H9 (cell line): ENCODE results near the gene TMEM54. TPM values are rescaled to one million over a fixed set of nuclear protein-coding genes. Genes with fewer than 3 reads are reported as not detected.

Experiments
- DNase-seq: peaks from one replicate; pipeline ENCODE4 v3.0.0-alpha.2; 2017
- H2AFZ ChIP-seq: one replicate; pipeline ENCODE4 v1.6.1; 2013; ENCODE audit warnings: mild to moderate bottlenecking, low read length, control low read depth, moderate library complexity
- H2AK5ac ChIP-seq: 2 replicates; pipeline ENCODE4 v1.6.1; 2013; ENCODE audit warnings: low read length, control low read depth, mixed read lengths; ENCODE audit not compliant: insufficient read length
- H2BK120ac ChIP-seq: one replicate; pipeline ENCODE4 v1.6.1; 2013; ENCODE audit warnings: low read depth, mild to moderate bottlenecking, low read length, control low read depth, inconsistent platforms; ENCODE audit not compliant: poor library complexity, severe bottlenecking
- H2BK12ac ChIP-seq: 2 replicates; pipeline ENCODE4 v1.6.1; 2013; ENCODE audit warnings: low read length, control low read depth, mixed read lengths, low read depth; ENCODE audit not compliant: insufficient read length
- H2BK15ac ChIP-seq: 2 replicates; pipeline ENCODE4 v1.6.1; 2013; ENCODE audit warnings: low read depth, low read length, control low read depth
- H2BK20ac ChIP-seq: one replicate; pipeline ENCODE4 v1.6.1; 2013; ENCODE audit warnings: low read depth, mild to moderate bottlenecking, low read length, control low read depth, inconsistent platforms; ENCODE audit not compliant: poor library complexity, severe bottlenecking
- H2BK5ac ChIP-seq: 2 replicates; pipeline ENCODE4 v1.6.1; 2013; ENCODE audit warnings: low read length, control low read depth, mixed read lengths; ENCODE audit not compliant: insufficient read length
- H3K14ac ChIP-seq: 2 replicates; pipeline ENCODE4 v1.6.1; 2013; ENCODE audit warnings: low read length, control low read depth; ENCODE audit not compliant: insufficient read depth
- H3K18ac ChIP-seq: 2 replicates; pipeline ENCODE4 v1.6.1; 2013; ENCODE audit warnings: low read depth, mild to moderate bottlenecking, mixed read lengths, low read length, control low read depth; ENCODE audit not compliant: insufficient read length
- H3K23ac ChIP-seq: 2 replicates; pipeline ENCODE4 v1.6.1; 2013; ENCODE audit warnings: low read length, control low read depth, mixed read lengths, low read depth; ENCODE audit not compliant: insufficient read length
- H3K23me2 ChIP-seq: 2 replicates; pipeline ENCODE4 v1.6.1; 2013; ENCODE audit warnings: low read depth, mild to moderate bottlenecking, mixed read lengths, low read length, control low read depth; ENCODE audit not compliant: insufficient read length, poor library complexity, severe bottlenecking
- H3K27ac ChIP-seq: 2 replicates; pipeline ENCODE4 v1.5.1; 2013; ENCODE audit warnings: low read length, control low read depth, mixed read lengths, low read depth; ENCODE audit not compliant: insufficient read length
- H3K27me3 ChIP-seq: 2 replicates; pipeline ENCODE4 v1.6.1; 2013; ENCODE audit warnings: low read length, control low read depth, inconsistent platforms; ENCODE audit not compliant: insufficient read depth
- H3K4ac ChIP-seq: 2 replicates; pipeline ENCODE4 v1.6.1; 2013; ENCODE audit warnings: low read depth, mild to moderate bottlenecking, control low read depth, inconsistent platforms, low read length, moderate library complexity
- H3K4me1 ChIP-seq: 2 replicates; pipeline ENCODE4 v1.6.1; 2013; ENCODE audit warnings: low read length, control low read depth, inconsistent platforms; ENCODE audit not compliant: insufficient read depth
- H3K4me2 ChIP-seq: 2 replicates; pipeline ENCODE4 v1.6.1; 2013; ENCODE audit warnings: low read length, control low read depth, mixed read lengths; ENCODE audit not compliant: insufficient read length, insufficient read depth
- H3K56ac ChIP-seq: 2 replicates; pipeline ENCODE4 v1.6.1; 2013; ENCODE audit warnings: low read depth, mild to moderate bottlenecking, mixed read lengths, low read length, control low read depth; ENCODE audit not compliant: insufficient read length
- H3K79me1 ChIP-seq: 2 replicates; pipeline ENCODE4 v1.6.1; 2013; ENCODE audit warnings: low read depth, mild to moderate bottlenecking, moderate library complexity, low read length, control low read depth, inconsistent platforms; ENCODE audit not compliant: insufficient read depth, poor library complexity, severe bottlenecking
- H3K79me2 ChIP-seq: 2 replicates; pipeline ENCODE4 v1.6.1; 2013; ENCODE audit warnings: low read length, control low read depth, inconsistent platforms; ENCODE audit not compliant: insufficient read depth
- H3K9ac ChIP-seq: 2 replicates; pipeline ENCODE4 v1.6.1; 2013; ENCODE audit warnings: low read length, control low read depth, mixed read lengths; ENCODE audit not compliant: insufficient read length; ENCODE audit errors: extremely low read depth
- H3K9me3 ChIP-seq: one replicate; pipeline ENCODE4 v1.6.1; 2013; ENCODE audit warnings: low read depth, low read length, inconsistent platforms; ENCODE audit not compliant: control insufficient read depth
- H3T11ph ChIP-seq: one replicate; pipeline ENCODE4 v1.6.1; 2013; ENCODE audit warnings: mild to moderate bottlenecking, low read length, control low read depth, inconsistent platforms
- H4K20me1 ChIP-seq: one replicate; pipeline ENCODE4 v1.6.1; 2013; ENCODE audit not compliant: control insufficient read depth, insufficient read length, insufficient read depth
- H4K5ac ChIP-seq: 2 replicates; pipeline ENCODE4 v1.6.1; 2013; ENCODE audit warnings: low read depth, mild to moderate bottlenecking, mixed read lengths, low read length, control low read depth; ENCODE audit not compliant: insufficient read length
- H4K8ac ChIP-seq: replicated peaks from 2 replicates; pipeline ENCODE4 v1.6.1; 2013; ENCODE audit warnings: low read length, control low read depth, mixed read lengths, low read depth; ENCODE audit not compliant: insufficient read length
- H4K91ac ChIP-seq: 2 replicates; pipeline ENCODE4 v1.6.1; 2013; ENCODE audit warnings: low read depth, mild to moderate bottlenecking, moderate library complexity, mixed read lengths, low read length, control low read depth; ENCODE audit not compliant: insufficient read length
- H3K27ac Mint-ChIP-seq, 3 experiments: 2 replicates in 2 of 3; 3 replicates in 1 of 3; pipeline ENCODE4 v1.8.0; 2020 to 2021; ENCODE audit warnings: mixed read lengths in 3 of 3, mild to moderate bottlenecking in 1 of 3, moderate library complexity in 1 of 3
- H3K27me3 Mint-ChIP-seq: 2 replicates; pipeline ENCODE4 v1.8.0; 2021; ENCODE audit warnings: low read depth, mild to moderate bottlenecking, moderate library complexity, mixed read lengths
- H3K36me3 Mint-ChIP-seq, 3 experiments: 2 replicates in 2 of 3; 3 replicates in 1 of 3; pipeline ENCODE4 v1.8.0; 2020 to 2021; ENCODE audit warnings: low read depth in 3 of 3, mixed read lengths in 3 of 3; ENCODE audit not compliant: insufficient read depth in 1 of 3
- H3K4me1 Mint-ChIP-seq, 2 experiments: 2 replicates each; pipeline ENCODE4 v1.8.0; 2020; ENCODE audit warnings: mixed read lengths in 2 of 2
- H3K4me3 Mint-ChIP-seq, 2 experiments: 2 replicates in 1 of 2; 3 replicates in 1 of 2; pipeline ENCODE4 v1.8.0; 2020 to 2021; ENCODE audit warnings: mild to moderate bottlenecking in 2 of 2, mixed read lengths in 2 of 2, moderate library complexity in 1 of 2
- H3K9me3 Mint-ChIP-seq, 2 experiments: 2 replicates in 1 of 2; 3 replicates in 1 of 2; pipeline ENCODE4 v1.8.0; 2020; ENCODE audit warnings: mild to moderate bottlenecking in 2 of 2, mixed read lengths in 2 of 2, moderate library complexity in 1 of 2
- WGBS: extraction: QIAGEN DNeasy Blood & Tissue Kit; methylation state at CpG from one replicate; pipeline ENCODE4 v1.1.7; 2013; ENCODE audit warnings: missing lambda C conversion rate, low lambda C conversion rate, mixed read lengths; ENCODE audit not compliant: insufficient read length; ENCODE audit errors: extremely low coverage; 5-methylcytosine and 5-hydroxymethylcytosine counted together
- total RNA-seq: library from RNA; stranded (reverse); gene quantifications from 2 replicates; pipeline ENCODE4 v1.2.1, GENCODE V29; 2021
- TF ChIP-seq, protein P1 (sequence below): fragments of 200-600 bp; sonication (generic); conservative IDR thresholded peaks from 3 replicates; pipeline ENCODE4 v1.8.0; 2021; ENCODE audit warnings: antibody characterized with exemption, mild to moderate bottlenecking

Gene TMEM54
- total RNA-seq, 1 experiment from 2014 or later: 17.2 TPM

DNA sequence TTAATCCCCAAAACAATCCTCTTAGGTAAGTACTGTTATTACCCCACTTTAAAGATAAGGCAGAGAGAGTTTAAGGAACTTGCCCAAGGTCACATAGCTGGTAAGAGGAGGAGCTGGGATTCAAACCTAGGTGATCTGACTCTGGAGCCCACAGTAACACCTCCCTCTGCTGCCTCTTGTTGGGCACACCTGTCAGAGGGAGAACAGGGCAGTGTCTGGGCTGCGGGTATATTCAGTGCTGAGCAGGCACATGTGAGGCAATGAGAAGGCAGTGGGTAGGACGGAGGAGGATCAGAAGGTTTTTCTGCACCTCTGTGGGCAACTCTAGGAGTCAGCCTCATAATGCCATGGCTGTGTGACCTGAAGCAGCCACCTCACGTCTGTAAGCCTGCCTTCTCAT, 13.1 kb downstream of the TMEM54 start:
- H3K4me1 Mint-ChIP-seq: peaks cover 2 to 30% of the 10 kb centered on the region in 2 experiments; a peak in 2 of 4 replicates
- Histone ChIP-seq H3K79me1 (no peaks in the 10 kb centered on the region), H3K79me2 (no peaks in the 10 kb centered on the region), H3K23me2 (no peaks in the 10 kb centered on the region), H4K91ac (no peak overlapping the region), H3K9me3 (no peaks in the 10 kb centered on the region), H3K4ac (no peak overlapping the region), H2AFZ (no peak overlapping the region), H3T11ph (no peak overlapping the region), H2BK15ac (no peak overlapping the region), H3K4me2 (no peak overlapping the region), H3K27me3 (no peaks in the 10 kb centered on the region; the same call in 1 of the 2 replicates), H3K4me1 (no peaks in the 10 kb centered on the region), H3K18ac (no peak overlapping the region), H4K8ac (no peak overlapping the region), H2BK12ac (no peak overlapping the region), H2AK5ac (no peak overlapping the region), H4K20me1 (peaks cover 3% of the 10 kb centered on the region), H2BK20ac (no peak overlapping the region), H4K5ac (no peak overlapping the region), H2BK5ac (no peak overlapping the region), H3K56ac (no peak overlapping the region), H2BK120ac (no peak overlapping the region), H3K27ac (no peak overlapping the region), H3K9ac (no peak overlapping the region), H3K23ac (no peak overlapping the region), H3K14ac (no peak overlapping the region)
- H3K9me3 Mint-ChIP-seq: peaks cover 5 to 8% of the 10 kb centered on the region in 2 experiments; a peak in 4 of 5 replicates
- peaks cover 0 to 5% (median 0%) of the 10 kb centered on the region in 3 experiments; a peak in 1 of 7 replicates for H3K36me3 Mint-ChIP-seq
- DNase-seq: no peak
- TF ChIP-seq, protein P1, sequence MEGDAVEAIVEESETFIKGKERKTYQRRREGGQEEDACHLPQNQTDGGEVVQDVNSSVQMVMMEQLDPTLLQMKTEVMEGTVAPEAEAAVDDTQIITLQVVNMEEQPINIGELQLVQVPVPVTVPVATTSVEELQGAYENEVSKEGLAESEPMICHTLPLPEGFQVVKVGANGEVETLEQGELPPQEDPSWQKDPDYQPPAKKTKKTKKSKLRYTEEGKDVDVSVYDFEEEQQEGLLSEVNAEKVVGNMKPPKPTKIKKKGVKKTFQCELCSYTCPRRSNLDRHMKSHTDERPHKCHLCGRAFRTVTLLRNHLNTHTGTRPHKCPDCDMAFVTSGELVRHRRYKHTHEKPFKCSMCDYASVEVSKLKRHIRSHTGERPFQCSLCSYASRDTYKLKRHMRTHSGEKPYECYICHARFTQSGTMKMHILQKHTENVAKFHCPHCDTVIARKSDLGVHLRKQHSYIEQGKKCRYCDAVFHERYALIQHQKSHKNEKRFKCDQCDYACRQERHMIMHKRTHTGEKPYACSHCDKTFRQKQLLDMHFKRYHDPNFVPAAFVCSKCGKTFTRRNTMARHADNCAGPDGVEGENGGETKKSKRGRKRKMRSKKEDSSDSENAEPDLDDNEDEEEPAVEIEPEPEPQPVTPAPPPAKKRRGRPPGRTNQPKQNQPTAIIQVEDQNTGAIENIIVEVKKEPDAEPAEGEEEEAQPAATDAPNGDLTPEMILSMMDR: no peak
- H3K4me3 Mint-ChIP-seq: no peak overlapping the region
- peaks cover 88% of the 10 kb centered on the region for H3K27me3 Mint-ChIP-seq
- no peak overlapping the region for H3K27ac Mint-ChIP-seq
- no CpG with 5 or more reads among the region's 3 CpGs for WGBS
